HL-60 (cell line): ENCODE data around the gene MOB1B.

Experiments
- GABPA ChIP-seq: IDR thresholded peaks from 2 replicates; pipeline ENCODE4 v1.6.1; 2012; ENCODE audit warnings: low read depth
- POLR2AphosphoS5 ChIP-seq: IDR thresholded peaks from 2 replicates; pipeline ENCODE4 v1.6.1; 2012; ENCODE audit warnings: low read depth
- SPI1 ChIP-seq: IDR thresholded peaks from 2 replicates; pipeline ENCODE4 v1.6.1; 2012; ENCODE audit warnings: low read depth, mild to moderate bottlenecking, borderline replicate concordance
- TF ChIP-seq, protein P1 (sequence below): IDR thresholded peaks from one replicate; pipeline ENCODE4 v1.5.1; 2011; ENCODE audit warnings: low read length, control low read depth, inconsistent platforms; ENCODE audit not compliant: insufficient read depth
- TF ChIP-seq, protein P2 (sequence below): IDR thresholded peaks from 2 replicates; pipeline ENCODE4 v1.6.1; 2012; ENCODE audit warnings: low read depth; ENCODE audit not compliant: insufficient replicate concordance

DNA sequence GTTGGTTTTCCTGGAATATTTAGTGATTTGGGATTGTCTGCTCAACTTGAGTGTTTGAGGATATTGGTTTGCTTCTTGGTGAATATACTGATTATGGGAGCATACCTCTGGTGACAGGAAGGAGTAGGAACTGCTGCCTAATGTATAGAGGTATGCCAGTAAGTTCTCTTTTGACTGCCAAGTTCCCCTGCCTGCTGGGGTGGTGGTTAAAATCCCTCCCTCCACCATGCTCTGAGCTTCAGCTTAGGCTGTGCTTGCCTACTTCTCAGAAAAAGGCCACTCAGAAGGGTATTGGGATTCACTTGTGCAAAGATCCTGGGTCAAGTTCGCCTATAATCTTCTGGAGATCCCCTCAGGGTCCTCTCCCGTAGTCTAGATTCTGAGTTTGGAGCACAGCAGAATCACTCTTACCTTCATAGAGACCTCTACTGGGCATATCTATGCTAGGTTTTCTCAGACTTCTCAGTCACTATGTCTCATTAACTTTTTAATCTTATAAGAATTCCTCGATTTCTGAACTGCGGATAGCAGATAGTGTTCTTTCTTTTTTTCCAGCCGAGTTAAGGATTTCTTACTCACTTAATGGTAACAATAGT lies 46.6 kb downstream of the MOB1B start:
- TF ChIP-seq, protein P1, sequence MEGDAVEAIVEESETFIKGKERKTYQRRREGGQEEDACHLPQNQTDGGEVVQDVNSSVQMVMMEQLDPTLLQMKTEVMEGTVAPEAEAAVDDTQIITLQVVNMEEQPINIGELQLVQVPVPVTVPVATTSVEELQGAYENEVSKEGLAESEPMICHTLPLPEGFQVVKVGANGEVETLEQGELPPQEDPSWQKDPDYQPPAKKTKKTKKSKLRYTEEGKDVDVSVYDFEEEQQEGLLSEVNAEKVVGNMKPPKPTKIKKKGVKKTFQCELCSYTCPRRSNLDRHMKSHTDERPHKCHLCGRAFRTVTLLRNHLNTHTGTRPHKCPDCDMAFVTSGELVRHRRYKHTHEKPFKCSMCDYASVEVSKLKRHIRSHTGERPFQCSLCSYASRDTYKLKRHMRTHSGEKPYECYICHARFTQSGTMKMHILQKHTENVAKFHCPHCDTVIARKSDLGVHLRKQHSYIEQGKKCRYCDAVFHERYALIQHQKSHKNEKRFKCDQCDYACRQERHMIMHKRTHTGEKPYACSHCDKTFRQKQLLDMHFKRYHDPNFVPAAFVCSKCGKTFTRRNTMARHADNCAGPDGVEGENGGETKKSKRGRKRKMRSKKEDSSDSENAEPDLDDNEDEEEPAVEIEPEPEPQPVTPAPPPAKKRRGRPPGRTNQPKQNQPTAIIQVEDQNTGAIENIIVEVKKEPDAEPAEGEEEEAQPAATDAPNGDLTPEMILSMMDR, result no peak
- TF ChIP-seq POLR2AphosphoS5 (no peak), GABPA (no peak), SPI1 (no peak)
- TF ChIP-seq, protein P2, sequence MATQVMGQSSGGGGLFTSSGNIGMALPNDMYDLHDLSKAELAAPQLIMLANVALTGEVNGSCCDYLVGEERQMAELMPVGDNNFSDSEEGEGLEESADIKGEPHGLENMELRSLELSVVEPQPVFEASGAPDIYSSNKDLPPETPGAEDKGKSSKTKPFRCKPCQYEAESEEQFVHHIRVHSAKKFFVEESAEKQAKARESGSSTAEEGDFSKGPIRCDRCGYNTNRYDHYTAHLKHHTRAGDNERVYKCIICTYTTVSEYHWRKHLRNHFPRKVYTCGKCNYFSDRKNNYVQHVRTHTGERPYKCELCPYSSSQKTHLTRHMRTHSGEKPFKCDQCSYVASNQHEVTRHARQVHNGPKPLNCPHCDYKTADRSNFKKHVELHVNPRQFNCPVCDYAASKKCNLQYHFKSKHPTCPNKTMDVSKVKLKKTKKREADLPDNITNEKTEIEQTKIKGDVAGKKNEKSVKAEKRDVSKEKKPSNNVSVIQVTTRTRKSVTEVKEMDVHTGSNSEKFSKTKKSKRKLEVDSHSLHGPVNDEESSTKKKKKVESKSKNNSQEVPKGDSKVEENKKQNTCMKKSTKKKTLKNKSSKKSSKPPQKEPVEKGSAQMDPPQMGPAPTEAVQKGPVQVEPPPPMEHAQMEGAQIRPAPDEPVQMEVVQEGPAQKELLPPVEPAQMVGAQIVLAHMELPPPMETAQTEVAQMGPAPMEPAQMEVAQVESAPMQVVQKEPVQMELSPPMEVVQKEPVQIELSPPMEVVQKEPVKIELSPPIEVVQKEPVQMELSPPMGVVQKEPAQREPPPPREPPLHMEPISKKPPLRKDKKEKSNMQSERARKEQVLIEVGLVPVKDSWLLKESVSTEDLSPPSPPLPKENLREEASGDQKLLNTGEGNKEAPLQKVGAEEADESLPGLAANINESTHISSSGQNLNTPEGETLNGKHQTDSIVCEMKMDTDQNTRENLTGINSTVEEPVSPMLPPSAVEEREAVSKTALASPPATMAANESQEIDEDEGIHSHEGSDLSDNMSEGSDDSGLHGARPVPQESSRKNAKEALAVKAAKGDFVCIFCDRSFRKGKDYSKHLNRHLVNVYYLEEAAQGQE, result no peak
